Activated CD4-positive, alpha-beta memory T cell treated with anti-CD3 and anti-CD28 coated beads for 36 hours (primary cell): ENCODE data around the gene ENAH. TPM values are rescaled to one million over a fixed set of nuclear protein-coding genes. Genes with fewer than 3 reads are reported as not detected.

Source experiments
- CTCF ChIA-PET: fragments of 350-600 bp; sonication (Branson Sonifier 250); formaldehyde crosslinking; loops from one replicate; lab custom pipeline; 2021; ENCODE audit warnings: antibody characterized with exemption, inconsistent platforms; lab: Charles Lee
- POLR2A ChIA-PET: fragments of 350-600 bp; sonication (Branson Sonifier 250); formaldehyde crosslinking; loops from one replicate; lab custom pipeline; 2021; ENCODE audit warnings: antibody characterized with exemption; lab: Charles Lee
- DNase-seq: peaks from one replicate; pipeline ENCODE4 v3.0.0-alpha.2; 2020
- H3K27ac Mint-ChIP-seq: one replicate; pipeline ENCODE4 v1.8.0; 2021; ENCODE audit warnings: mixed read lengths
- H3K27me3 Mint-ChIP-seq: one replicate; pipeline ENCODE4 v1.8.0; 2021; ENCODE audit warnings: mixed read lengths
- H3K36me3 Mint-ChIP-seq: one replicate; pipeline ENCODE4 v1.8.0; 2021; ENCODE audit warnings: mixed read lengths
- H3K4me1 Mint-ChIP-seq: one replicate; pipeline ENCODE4 v1.8.0; 2021; ENCODE audit warnings: low read depth, mixed read lengths
- H3K4me3 Mint-ChIP-seq: one replicate; pipeline ENCODE4 v1.8.0; 2021; ENCODE audit warnings: mild to moderate bottlenecking, mixed read lengths
- H3K9me3 Mint-ChIP-seq: one replicate; pipeline ENCODE4 v1.8.0; 2021; ENCODE audit warnings: mixed read lengths
- intact Hi-C: fragments of 100-400 bp; cut with micrococcal nuclease; formaldehyde crosslinking; loops from one replicate; pipeline ENCODE4 v1.15.1; 2023
- total RNA-seq, 2 experiments: library from RNA; stranded (reverse); gene quantifications; one replicate each; pipeline ENCODE4 v1.2.3, GENCODE V29; 2021

Gene ENAH
- total RNA-seq, 2 experiments from 2014 or later: 0.80 to 0.95 TPM

DNA sequence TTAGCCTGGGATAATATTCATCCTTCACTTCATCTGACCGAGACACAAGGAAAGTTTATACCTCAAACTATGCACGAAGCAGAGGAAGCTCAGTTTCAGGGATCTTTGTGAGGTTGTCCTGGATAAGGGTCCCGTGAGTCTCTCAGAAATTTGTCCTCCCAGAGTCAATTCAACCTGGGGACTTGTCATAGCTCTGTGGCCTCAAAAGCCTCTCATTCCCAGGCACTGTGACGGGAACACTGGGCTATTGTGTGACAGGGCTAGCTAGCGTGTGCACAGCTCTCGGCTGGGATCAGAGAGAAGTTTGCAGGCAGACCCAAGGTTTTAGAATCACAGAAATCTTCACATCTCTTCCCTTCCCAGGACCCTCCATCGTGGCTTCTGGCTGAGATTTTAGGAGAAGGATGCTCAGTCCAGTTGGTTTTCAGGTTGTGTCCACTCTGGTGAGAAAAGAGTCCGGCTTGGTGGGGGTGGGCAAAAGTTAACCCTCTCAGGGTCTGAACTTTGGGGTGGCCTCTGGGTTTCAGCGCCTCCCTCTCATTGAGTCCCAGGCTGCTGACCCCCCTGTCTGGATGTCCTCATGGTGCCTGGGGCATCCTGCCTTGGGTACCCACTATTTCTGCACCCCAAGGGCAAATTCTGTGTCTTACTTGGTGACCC is 204.6 kb downstream of the ENAH start:
- Mint-ChIP-seq H3K27me3 (no peaks in the 10 kb centered on the region), H3K27ac (no peak overlapping the region), H3K9me3 (no peaks in the 10 kb centered on the region), H3K4me3 (no peak overlapping the region), H3K4me1 (peaks cover 46% of the 10 kb centered on the region), H3K36me3 (no peaks in the 10 kb centered on the region)
- ChIA-PET POLR2A (no interaction called here), CTCF (no interaction called here)
- DNase-seq: peak; percentile 7
- intact Hi-C loops: loop anchor here (10.0 kb wide), 1 partner anchor 1613 kb away; no protein-coding TSS in a partner anchor

DNA sequence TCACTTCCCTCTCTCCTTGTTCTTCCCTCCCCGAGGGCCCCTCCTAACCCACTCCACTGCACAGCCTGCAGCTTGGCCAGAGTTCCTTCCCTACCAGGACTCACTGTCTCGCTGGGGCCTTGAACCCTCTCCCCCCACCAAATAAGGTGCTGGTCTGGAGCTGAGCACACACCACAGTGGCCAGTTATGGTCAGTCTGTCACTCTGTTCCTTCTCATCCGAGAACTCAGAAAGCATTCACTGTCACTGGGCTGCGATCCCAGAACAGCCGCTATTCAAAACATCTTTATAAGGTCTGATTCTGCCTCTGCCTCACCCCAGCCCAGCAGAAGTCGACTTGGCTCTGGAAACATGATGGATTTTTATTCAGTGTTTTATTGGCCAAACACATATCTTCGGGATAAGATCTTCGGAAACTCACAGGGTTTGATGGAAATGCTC is 205.3 kb downstream of the ENAH start:
- DNase-seq: peak; percentile 5
- CTCF ChIA-PET: no interaction called here
- no peaks in the 10 kb centered on the region for H3K36me3 Mint-ChIP-seq
- H3K4me1 Mint-ChIP-seq: peaks cover 50% of the 10 kb centered on the region
- POLR2A ChIA-PET: no interaction called here
- H3K27ac Mint-ChIP-seq: no peak overlapping the region
- intact Hi-C loops: loop anchor here (10.0 kb wide), 1 partner anchor 1613 kb away; no protein-coding TSS in a partner anchor
- H3K27me3 Mint-ChIP-seq: no peaks in the 10 kb centered on the region
- no peaks in the 10 kb centered on the region for H3K9me3 Mint-ChIP-seq
- no peak overlapping the region for H3K4me3 Mint-ChIP-seq

DNA sequence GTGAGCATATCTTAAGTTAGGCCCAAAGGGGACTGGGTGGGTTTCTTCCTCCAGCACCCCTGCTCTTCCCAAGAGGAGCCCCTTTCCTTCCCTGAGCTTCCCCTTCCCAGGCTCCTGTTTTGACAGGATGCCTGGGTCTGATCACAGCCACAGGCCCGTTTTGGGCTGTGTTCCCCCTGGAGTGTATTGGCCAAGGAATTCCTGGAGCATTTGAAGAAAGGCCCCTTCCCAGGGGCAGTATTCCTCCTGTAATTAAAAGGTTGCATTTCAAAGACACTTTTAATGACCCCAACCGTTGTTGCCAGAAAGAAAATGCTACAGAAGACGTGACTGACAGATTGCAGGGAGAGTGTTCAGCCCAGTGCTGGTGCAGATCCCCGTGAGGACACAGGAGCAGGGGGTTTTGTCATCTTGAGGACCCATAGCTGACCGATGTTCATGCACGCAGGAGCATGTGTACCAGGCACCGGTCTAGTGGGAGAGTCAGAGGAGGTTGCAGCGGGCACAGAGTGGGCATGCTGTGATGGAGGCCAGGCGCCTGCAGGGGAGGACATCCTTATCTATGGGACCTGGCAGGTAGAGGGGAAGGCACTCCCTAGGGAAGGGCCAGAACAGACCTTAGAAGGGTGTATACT is 205.8 kb downstream of the ENAH start:
- CTCF ChIA-PET: no interaction called here
- peak overlapping the region; percentile 93 for H3K27ac Mint-ChIP-seq

DNA sequence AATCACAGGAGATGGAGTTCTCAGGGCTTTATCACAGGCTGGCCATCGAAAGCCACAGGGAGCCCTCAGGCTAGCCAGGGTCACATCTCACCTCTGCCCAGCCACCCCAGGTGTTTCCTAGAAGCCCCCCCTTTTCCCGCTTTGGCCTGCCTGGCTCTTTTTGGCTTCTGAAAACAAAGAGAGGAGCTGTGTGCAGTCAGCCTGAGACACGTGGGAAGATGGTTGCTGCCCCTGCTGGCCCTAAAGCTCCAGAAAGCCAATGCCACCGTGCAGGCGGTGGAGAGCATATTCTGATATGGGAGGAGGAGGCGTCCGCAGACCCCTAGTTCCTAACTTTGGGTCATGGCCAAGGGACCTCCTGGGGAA is 206.3 kb downstream of the ENAH start:
- CTCF ChIA-PET: interaction anchor here (1.0 kb wide), 1 partner anchor 27 kb away, joined by 5 read pairs; no protein-coding TSS in a partner anchor
- POLR2A ChIA-PET: interaction anchor here (1.6 to 3.0 kb wide), 4 partner anchors 8 to 331 kb away, joined by 8 to 42 read pairs (median 22); partner anchors contain the start of gene SRP9
- no peak overlapping the region for H3K4me3 Mint-ChIP-seq
- H3K27ac Mint-ChIP-seq: peak overlapping the region; percentile 93
- peaks cover 60% of the 10 kb centered on the region for H3K4me1 Mint-ChIP-seq
- H3K36me3 Mint-ChIP-seq: no peaks in the 10 kb centered on the region
- DNase-seq: peak; percentile 8
- no peaks in the 10 kb centered on the region for H3K9me3 Mint-ChIP-seq
- intact Hi-C loops: loop anchor here (10.0 kb wide), 1 partner anchor 1612 kb away; no protein-coding TSS in a partner anchor
- H3K27me3 Mint-ChIP-seq: no peaks in the 10 kb centered on the region

More for the DNA sequence above, 205.8 kb downstream of the ENAH start:
- H3K4me1 Mint-ChIP-seq: peaks cover 54% of the 10 kb centered on the region
- no peaks in the 10 kb centered on the region for H3K36me3 Mint-ChIP-seq
- no peaks in the 10 kb centered on the region for H3K9me3 Mint-ChIP-seq
- peak; percentile 8 for DNase-seq
- intact Hi-C loops: loop anchor here (10.0 kb wide), 1 partner anchor 1612 kb away; no protein-coding TSS in a partner anchor
- no peaks in the 10 kb centered on the region for H3K27me3 Mint-ChIP-seq
- H3K4me3 Mint-ChIP-seq: no peak overlapping the region
- POLR2A ChIA-PET: interaction anchor here (3.0 kb wide), 1 partner anchor 22 kb away, joined by 23 read pairs; no protein-coding TSS in a partner anchor

DNA sequence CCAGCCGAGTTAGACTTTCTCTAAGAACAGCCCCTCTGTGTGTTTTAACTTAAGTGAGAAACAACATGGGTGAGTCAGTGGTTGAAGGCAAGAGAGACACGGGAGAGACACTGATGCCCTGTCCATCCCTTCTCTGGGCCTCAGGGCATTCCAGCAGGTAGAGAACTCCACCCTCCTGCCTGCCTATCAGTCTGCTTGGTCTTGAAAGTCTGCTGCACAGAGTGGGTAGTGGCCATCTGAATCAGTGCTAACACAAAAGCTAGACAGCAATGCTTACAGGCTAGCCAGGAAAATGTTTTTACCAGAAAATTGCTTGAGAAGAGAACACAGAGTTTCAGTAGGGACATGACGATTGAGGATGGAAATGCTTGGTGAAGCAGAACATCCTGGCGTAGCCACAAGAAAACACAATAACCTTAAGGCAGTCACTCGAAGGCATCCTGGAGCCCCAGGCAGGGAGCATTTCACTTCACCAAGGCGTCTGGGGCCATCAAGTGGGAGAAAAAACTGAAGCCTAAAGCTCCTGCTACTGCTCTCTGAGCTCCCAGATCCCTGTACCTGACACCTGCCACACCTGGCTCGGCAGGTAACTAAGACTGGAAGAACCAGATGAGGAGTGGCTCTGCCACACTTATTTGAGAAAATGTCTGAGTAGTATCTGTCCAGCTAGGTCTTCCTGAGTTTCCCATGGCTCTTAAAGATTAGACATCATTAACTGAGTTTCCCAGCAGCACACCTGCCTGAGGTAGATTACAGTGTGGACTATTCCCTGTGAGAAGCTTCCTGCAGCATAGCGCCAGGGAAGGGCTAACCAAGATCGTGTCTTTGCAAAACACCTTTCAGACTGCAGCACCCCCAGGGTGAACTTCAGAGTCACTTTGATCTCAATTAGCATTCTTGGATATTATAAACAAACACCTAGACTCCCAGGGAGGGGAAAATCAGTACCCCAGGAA is 207.0 kb downstream of the ENAH start:
- POLR2A ChIA-PET: interaction anchor here (0.5 to 3.3 kb wide), 9 partner anchors 9 to 1976 kb away, joined by 3 to 42 read pairs (median 12); partner anchors contain the start of genes LBR, SDE2 and SRP9
- Mint-ChIP-seq H3K4me3 (peak overlapping the region; percentile 48), H3K36me3 (no peaks in the 10 kb centered on the region), H3K27me3 (no peaks in the 10 kb centered on the region), H3K4me1 (peaks cover 58% of the 10 kb centered on the region), H3K9me3 (no peaks in the 10 kb centered on the region), H3K27ac (peak overlapping the region; percentile 93)
- intact Hi-C loops: loop anchor here (1.0 to 10.0 kb wide), 6 partner anchors 8 to 1611 kb away; partner anchors contain the start of genes LBR and PYCR2
- CTCF ChIA-PET: interaction anchor here (1.0 to 1.6 kb wide), 3 partner anchors 9 to 28 kb away, joined by 4 to 15 read pairs (median 5); no protein-coding TSS in a partner anchor
- peak; percentile 48 for DNase-seq

DNA sequence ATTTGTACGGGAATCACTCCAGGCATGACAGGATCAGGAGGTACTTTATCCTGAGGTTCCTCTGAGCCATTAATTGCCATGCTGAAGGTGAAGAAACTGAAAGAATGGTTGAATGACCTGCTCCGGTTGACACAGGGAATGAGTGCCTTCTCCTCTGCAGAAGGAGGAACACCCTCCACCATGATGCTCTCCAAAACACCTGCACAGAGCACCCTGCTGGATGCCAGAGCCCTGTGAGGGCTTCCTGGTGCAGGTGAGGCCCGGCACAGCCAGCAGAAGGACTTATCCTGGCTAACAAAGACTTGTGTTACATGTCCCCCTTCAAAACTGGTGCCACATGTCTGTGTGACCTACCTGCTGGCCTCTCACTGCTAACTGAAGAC is 210.8 kb downstream of the ENAH start:
- Mint-ChIP-seq H3K4me1 (peaks cover 49% of the 10 kb centered on the region), H3K4me3 (peak overlapping the region; percentile 16), H3K9me3 (no peaks in the 10 kb centered on the region), H3K36me3 (no peaks in the 10 kb centered on the region), H3K27ac (peak overlapping the region; percentile 64), H3K27me3 (no peaks in the 10 kb centered on the region)
- POLR2A ChIA-PET: interaction anchor here (0.6 kb wide), 1 partner anchor 637 kb away, joined by 3 read pairs; no protein-coding TSS in a partner anchor
- DNase-seq: no peak
- intact Hi-C loops: loop anchor here (10.0 kb wide), 1 partner anchor 1607 kb away; no protein-coding TSS in a partner anchor
- CTCF ChIA-PET: interaction anchor here (1.3 to 2.8 kb wide), 5 partner anchors 9 to 40 kb away, joined by 4 to 14 read pairs (median 5); no protein-coding TSS in a partner anchor

DNA sequence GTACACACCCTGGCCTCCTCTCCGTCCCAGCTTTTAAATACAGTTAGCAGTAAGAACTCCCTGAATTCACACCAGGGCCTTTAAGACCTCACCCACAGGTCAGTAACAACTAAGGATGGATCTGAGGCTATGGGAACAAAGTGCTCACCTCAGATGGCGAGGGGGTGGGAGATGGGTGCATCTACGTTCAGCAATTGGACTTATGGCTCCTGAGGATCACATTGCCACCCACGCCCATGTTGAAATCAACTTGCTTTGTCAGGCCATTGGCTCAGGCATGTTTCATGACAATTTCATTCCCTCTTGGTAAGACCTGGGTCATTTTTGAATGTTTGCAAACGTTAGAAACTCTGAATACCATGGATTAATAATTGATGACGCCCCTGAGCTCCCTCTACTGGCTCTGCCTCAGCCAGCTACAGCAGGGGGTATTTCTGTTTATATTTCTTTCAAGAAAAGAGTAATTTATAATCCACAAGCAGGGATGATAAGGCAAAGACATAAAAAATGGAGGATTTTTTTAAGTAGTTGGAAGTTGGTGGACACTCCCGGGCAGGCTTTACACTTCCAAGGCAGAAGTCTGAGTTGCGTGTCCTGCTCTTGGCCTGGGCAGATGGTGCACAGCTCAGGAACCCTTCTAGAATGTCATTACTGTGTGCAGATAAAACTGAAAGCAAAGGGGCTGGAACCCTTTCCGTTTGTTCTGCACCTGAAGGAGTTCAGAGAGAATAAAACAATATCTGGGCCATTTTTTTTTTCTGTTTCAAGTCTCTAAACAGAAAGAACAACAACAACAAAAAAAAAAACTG is 211.4 kb downstream of the ENAH start:
- H3K27me3 Mint-ChIP-seq: no peaks in the 10 kb centered on the region
- CTCF ChIA-PET: interaction anchor here (1.2 to 2.8 kb wide), 7 partner anchors 9 to 39 kb away, joined by 3 to 14 read pairs (median 4); no protein-coding TSS in a partner anchor
- DNase-seq: no peak
- peaks cover 46% of the 10 kb centered on the region for H3K4me1 Mint-ChIP-seq
- H3K36me3 Mint-ChIP-seq: no peaks in the 10 kb centered on the region
- POLR2A ChIA-PET: interaction anchor here (0.6 to 1.4 kb wide), 2 partner anchors 13 to 638 kb away, joined by 3 to 7 read pairs; partner anchors contain the start of gene LBR
- intact Hi-C loops: loop anchor here (10.0 kb wide), 1 partner anchor 1607 kb away; no protein-coding TSS in a partner anchor
- peak overlapping the region; percentile 64 for H3K27ac Mint-ChIP-seq
- no peak overlapping the region for H3K4me3 Mint-ChIP-seq
- H3K9me3 Mint-ChIP-seq: no peaks in the 10 kb centered on the region

DNA sequence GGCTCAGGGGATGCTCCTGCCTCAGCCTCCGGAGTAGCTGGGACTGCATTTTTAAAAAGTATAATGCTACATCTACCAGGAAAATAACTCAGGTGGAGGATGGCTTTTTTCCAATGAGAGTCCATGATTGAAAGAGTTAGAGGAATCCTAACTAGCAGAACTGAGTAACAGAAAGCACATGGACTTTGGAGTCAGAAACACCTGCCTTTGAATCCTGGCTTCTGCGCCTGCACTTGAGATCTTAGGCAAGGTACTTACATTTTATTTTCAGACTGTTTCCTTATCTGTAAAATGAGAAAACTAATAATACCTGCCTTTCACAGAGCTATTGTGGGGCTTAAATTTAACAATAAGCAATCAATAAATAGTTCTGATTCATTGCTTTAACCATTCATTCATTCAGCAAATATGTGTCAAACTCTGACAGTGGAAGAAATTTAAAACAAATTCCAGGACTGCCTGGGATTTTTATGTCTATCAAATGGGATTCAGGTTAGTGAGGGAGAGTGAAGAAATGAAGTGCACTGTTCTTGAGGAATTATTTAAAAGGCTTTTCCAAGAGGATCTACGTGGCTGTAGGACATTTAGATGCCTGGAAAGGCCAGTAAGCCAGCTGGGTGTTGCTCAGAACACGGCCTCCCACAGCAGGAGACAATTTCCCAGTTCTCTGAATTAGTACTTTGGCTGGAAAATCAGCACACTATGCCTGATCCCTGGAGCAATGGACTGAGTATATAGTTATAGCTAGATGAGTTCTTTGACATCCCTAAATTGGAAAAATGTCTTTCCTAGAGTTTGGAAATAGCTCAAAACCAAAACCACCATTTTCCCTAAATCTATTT is 212.3 kb downstream of the ENAH start:
- no peak overlapping the region for H3K27ac Mint-ChIP-seq
- POLR2A ChIA-PET: interaction anchor here (1.4 kb wide), 1 partner anchor 12 kb away, joined by 7 read pairs; the partner anchor contains the start of gene LBR
- H3K4me1 Mint-ChIP-seq: peaks cover 39% of the 10 kb centered on the region
- no peaks in the 10 kb centered on the region for H3K36me3 Mint-ChIP-seq
- no peak overlapping the region for H3K4me3 Mint-ChIP-seq
- intact Hi-C loops: loop anchor here (10.0 kb wide), 1 partner anchor 1606 kb away; no protein-coding TSS in a partner anchor
- CTCF ChIA-PET: interaction anchor here (1.2 to 2.8 kb wide), 7 partner anchors 8 to 38 kb away, joined by 3 to 14 read pairs (median 4); no protein-coding TSS in a partner anchor
- no peak for DNase-seq
- no peaks in the 10 kb centered on the region for H3K27me3 Mint-ChIP-seq
- H3K9me3 Mint-ChIP-seq: no peaks in the 10 kb centered on the region

DNA sequence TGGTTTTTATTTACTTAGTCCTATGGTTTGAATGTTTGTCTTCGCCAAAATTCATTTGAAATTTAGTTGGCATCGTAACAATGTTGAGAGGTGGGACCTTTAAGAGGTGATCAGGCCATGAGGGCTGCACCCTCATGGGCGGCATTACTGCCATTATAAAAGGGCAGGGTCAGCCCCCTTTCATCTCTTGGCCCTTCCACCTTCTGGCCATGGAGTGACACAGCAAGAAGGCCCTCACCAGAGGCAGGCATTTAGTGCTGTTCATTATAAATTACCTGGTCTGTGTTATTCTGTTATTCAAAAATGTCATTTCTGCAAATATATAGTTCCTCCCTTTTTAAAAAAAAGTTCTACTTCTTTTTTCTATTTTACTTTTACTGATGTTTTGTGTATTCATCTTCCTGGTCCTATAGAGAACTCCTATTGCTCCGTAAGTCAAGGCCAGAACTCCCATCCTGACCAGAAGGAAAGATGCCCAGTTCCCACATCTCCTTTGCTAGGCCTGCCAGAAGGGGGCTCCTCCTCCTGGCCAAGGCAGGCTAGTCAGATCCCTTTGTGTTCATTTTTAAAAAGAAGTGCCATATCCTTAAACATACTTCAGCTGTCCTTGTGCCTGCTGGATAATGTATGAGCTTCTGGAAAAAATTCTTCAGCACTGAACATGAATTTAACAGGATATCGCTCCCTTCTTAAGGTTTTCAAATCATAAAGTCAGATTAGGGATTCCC is 215.0 kb downstream of the ENAH start:
- Mint-ChIP-seq H3K36me3 (no peaks in the 10 kb centered on the region), H3K4me3 (no peak overlapping the region), H3K27me3 (no peaks in the 10 kb centered on the region), H3K4me1 (peaks cover 16% of the 10 kb centered on the region), H3K9me3 (no peaks in the 10 kb centered on the region), H3K27ac (no peak overlapping the region)
- ChIA-PET CTCF (no interaction called here), POLR2A (no interaction called here)
- no peak for DNase-seq
- intact Hi-C loops: no loop called here
